K562 (cell line): ENCODE results near the gene PLD5.

ENCODE experiments used
- TCF7 ChIP-seq: sonication (generic); IDR thresholded peaks from 2 replicates; pipeline ENCODE4 v1.6.1; 2016; ENCODE audit warnings: antibody characterized with exemption, borderline replicate concordance
- ZNF23 ChIP-seq: fragments of 250-450 bp; sonication (Bioruptor Pico); IDR thresholded peaks from 2 replicates; pipeline ENCODE4 v1.4.0; 2020; ENCODE audit warnings: mild to moderate bottlenecking

GRCh38 chr1:242034392-242034791 is 490.1 kb downstream of the PLD5 start:
- TF ChIP-seq ZNF23: no peak
- TF ChIP-seq TCF7: no peak
